ENCODE results near the gene FCER1G. TPM values are rescaled to one million over a fixed set of nuclear protein-coding genes. Genes with fewer than 3 reads are reported as not detected.

FCER1G gene
- total RNA-seq, 1 experiment from 2014 or later: 0.77 TPM

- BruUV-seq (replicated peaks): no TSS peak
- Histone ChIP-seq H3K27me3 (ENCODE audit: control insufficient read depth, insufficient read depth, low read length) (no peaks in the 10 kb centered on the region), H3K9me3 (ENCODE audit: control insufficient read depth, insufficient read depth, low read depth, low read length) (no peaks in the 10 kb centered on the region), H3K4me1 (ENCODE audit: control insufficient read depth, insufficient read depth, low read length) (peaks cover 6% of the 10 kb centered on the region), H3K27ac (ENCODE audit: low read length) (no peak overlapping the region), H3K4me3 (ENCODE audit: low read depth in 2 of 2, low read length in 2 of 2) (no peak overlapping the region), H3K36me3 (ENCODE audit: control insufficient read depth, insufficient read depth, low read length) (no peaks in the 10 kb centered on the region)
- intact Hi-C loops (cut with micrococcal nuclease; ENCODE audit: unreplicated experiment) (no loop called here), in situ Hi-C loops (cut with HindIII; ENCODE audit: low pct_unique_long_range_greater_than_20kb, low sequenced_read_pairs) (no loop called here)
- DNase-seq (ENCODE audit: low read depth, low spot score) (no peak), ATAC-seq (no peak)
- TF ChIP-seq, protein P1, sequence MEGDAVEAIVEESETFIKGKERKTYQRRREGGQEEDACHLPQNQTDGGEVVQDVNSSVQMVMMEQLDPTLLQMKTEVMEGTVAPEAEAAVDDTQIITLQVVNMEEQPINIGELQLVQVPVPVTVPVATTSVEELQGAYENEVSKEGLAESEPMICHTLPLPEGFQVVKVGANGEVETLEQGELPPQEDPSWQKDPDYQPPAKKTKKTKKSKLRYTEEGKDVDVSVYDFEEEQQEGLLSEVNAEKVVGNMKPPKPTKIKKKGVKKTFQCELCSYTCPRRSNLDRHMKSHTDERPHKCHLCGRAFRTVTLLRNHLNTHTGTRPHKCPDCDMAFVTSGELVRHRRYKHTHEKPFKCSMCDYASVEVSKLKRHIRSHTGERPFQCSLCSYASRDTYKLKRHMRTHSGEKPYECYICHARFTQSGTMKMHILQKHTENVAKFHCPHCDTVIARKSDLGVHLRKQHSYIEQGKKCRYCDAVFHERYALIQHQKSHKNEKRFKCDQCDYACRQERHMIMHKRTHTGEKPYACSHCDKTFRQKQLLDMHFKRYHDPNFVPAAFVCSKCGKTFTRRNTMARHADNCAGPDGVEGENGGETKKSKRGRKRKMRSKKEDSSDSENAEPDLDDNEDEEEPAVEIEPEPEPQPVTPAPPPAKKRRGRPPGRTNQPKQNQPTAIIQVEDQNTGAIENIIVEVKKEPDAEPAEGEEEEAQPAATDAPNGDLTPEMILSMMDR (IDR thresholded peaks at IDR 0.05): no peak
- TF ChIP-seq TCF7L2 (IDR thresholded peaks at IDR 0.05; ENCODE audit: low read depth, low read length): no peak
- TF ChIP-seq, protein P2, sequence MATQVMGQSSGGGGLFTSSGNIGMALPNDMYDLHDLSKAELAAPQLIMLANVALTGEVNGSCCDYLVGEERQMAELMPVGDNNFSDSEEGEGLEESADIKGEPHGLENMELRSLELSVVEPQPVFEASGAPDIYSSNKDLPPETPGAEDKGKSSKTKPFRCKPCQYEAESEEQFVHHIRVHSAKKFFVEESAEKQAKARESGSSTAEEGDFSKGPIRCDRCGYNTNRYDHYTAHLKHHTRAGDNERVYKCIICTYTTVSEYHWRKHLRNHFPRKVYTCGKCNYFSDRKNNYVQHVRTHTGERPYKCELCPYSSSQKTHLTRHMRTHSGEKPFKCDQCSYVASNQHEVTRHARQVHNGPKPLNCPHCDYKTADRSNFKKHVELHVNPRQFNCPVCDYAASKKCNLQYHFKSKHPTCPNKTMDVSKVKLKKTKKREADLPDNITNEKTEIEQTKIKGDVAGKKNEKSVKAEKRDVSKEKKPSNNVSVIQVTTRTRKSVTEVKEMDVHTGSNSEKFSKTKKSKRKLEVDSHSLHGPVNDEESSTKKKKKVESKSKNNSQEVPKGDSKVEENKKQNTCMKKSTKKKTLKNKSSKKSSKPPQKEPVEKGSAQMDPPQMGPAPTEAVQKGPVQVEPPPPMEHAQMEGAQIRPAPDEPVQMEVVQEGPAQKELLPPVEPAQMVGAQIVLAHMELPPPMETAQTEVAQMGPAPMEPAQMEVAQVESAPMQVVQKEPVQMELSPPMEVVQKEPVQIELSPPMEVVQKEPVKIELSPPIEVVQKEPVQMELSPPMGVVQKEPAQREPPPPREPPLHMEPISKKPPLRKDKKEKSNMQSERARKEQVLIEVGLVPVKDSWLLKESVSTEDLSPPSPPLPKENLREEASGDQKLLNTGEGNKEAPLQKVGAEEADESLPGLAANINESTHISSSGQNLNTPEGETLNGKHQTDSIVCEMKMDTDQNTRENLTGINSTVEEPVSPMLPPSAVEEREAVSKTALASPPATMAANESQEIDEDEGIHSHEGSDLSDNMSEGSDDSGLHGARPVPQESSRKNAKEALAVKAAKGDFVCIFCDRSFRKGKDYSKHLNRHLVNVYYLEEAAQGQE (IDR thresholded peaks at IDR 0.05; ENCODE audit: insufficient read depth in 1 of 2, low read depth in 2 of 2, low read length in 1 of 2): no peak
- TF ChIP-seq POLR2AphosphoS5 (IDR thresholded peaks at IDR 0.05; ENCODE audit: low read depth, low read length): no peak
- TF ChIP-seq SIN3A (IDR thresholded peaks at IDR 0.05; ENCODE audit: borderline replicate concordance, insufficient read depth, low read depth, low read length): no peak
- ChIA-PET POLR2A (no interaction called here), CTCF (interaction anchor here (0.7 kb wide), 1 partner anchor 97 kb away, joined by 3 read pairs; no protein-coding TSS in a partner anchor)
These were observed 32.9 kb upstream of the FCER1G start for GRCh38 chr1:161182214-161182613.

GRCh38 chr1:161185282-161185682 is 29.8 kb upstream of the FCER1G start:
- no TSS peak for BruUV-seq (replicated peaks)
- DNase-seq (ENCODE audit: low read depth, low spot score): no peak
- ChIA-PET CTCF (no interaction called here), POLR2A (no interaction called here)
- Histone ChIP-seq H3K9me3 (ENCODE audit: control insufficient read depth, insufficient read depth, low read depth, low read length) (no peaks in the 10 kb centered on the region), H3K36me3 (ENCODE audit: control insufficient read depth, insufficient read depth, low read length) (no peaks in the 10 kb centered on the region), H3K4me3 (ENCODE audit: low read depth in 2 of 2, low read length in 2 of 2) (no peak overlapping the region), H3K27me3 (ENCODE audit: control insufficient read depth, insufficient read depth, low read length) (no peaks in the 10 kb centered on the region), H3K27ac (ENCODE audit: low read length) (no peak overlapping the region), H3K4me1 (ENCODE audit: control insufficient read depth, insufficient read depth, low read length) (no peaks in the 10 kb centered on the region)
- in situ Hi-C loops (cut with HindIII; ENCODE audit: low pct_unique_long_range_greater_than_20kb, low sequenced_read_pairs) (no loop called here), intact Hi-C loops (cut with micrococcal nuclease; ENCODE audit: unreplicated experiment) (no loop called here)
- TF ChIP-seq TCF7L2 (IDR thresholded peaks at IDR 0.05; ENCODE audit: low read depth, low read length) (no peak), SIN3A (IDR thresholded peaks at IDR 0.05; ENCODE audit: borderline replicate concordance, insufficient read depth, low read depth, low read length) (no peak)
- TF ChIP-seq, protein P2 (IDR thresholded peaks at IDR 0.05; ENCODE audit: insufficient read depth in 1 of 2, low read depth in 2 of 2, low read length in 1 of 2): no peak
- TF ChIP-seq, protein P1 (IDR thresholded peaks at IDR 0.05): no peak
- ATAC-seq: no peak
